GM21360 (cell line): ENCODE data around the gene ATP13A3.

Source experiments
- ATAC-seq: cut with Tn5 transposase; IDR thresholded peaks from one replicate; pipeline ENCODE4 v1.9.1; 2021; ENCODE audit warnings: mild to moderate bottlenecking, moderate library complexity; ENCODE audit not compliant: unreplicated experiment

The ATP13A3 gene

GRCh38 chr3:194375473-194376240 is 111.1 kb downstream of the ATP13A3 start:
- ATAC-seq: no peak

GRCh38 chr3:194374935-194375334 is 111.9 kb downstream of the ATP13A3 start:
- ATAC-seq: no peak

- ATAC-seq: no peak
Observed at GRCh38 chr3:194373899-194374298, 112.9 kb downstream of the ATP13A3 start.

- ATAC-seq: no peak
Observed at GRCh38 chr3:194373028-194373427, 113.8 kb downstream of the ATP13A3 start.

- no peak for ATAC-seq
Observed at GRCh38 chr3:194370753-194371152, 116.0 kb downstream of the ATP13A3 start.

GRCh38 chr3:194369522-194370279 is 117.1 kb downstream of the ATP13A3 start, which contains the start of gene LRRC15:
LRRC15 (minus strand) TSS chr3:194369743; CDS start chr3:194361043, 8,700 bp downstream.
- ATAC-seq: no peak

GRCh38 chr3:194368918-194369317 is 117.9 kb downstream of the ATP13A3 start:
- ATAC-seq: no peak

GRCh38 chr3:194367992-194368841 is 118.6 kb downstream of the ATP13A3 start:
- ATAC-seq: no peak

- ATAC-seq: no peak
Observed at GRCh38 chr3:194365978-194366490, 120.8 kb downstream of the ATP13A3 start.

GRCh38 chr3:194365526-194365925 is 121.3 kb downstream of the ATP13A3 start:
- ATAC-seq: no peak

GRCh38 chr3:194364652-194365434 is 122.0 kb downstream of the ATP13A3 start:
- ATAC-seq: no peak

GRCh38 chr3:194364314-194364651 is 122.5 kb downstream of the ATP13A3 start:
- ATAC-seq: no peak

- no peak for ATAC-seq
Observed at GRCh38 chr3:194360568-194360967, 126.2 kb downstream of the ATP13A3 start.

GRCh38 chr3:194357681-194358080 is 129.1 kb downstream of the ATP13A3 start:
- no peak for ATAC-seq

GRCh38 chr3:194355379-194355778 is 131.4 kb downstream of the ATP13A3 start:
- no peak for ATAC-seq

GRCh38 chr3:194354315-194354714 is 132.5 kb downstream of the ATP13A3 start:
- ATAC-seq: no peak
